Lung microvascular endothelial cell (primary cell): Measurements from ENCODE around the gene PLCXD3. TPM values are rescaled to one million over a fixed set of nuclear protein-coding genes. Genes with fewer than 3 reads are reported as not detected.

Source experiments
- DNase-seq, 2 donors: peaks; one replicate each; pipeline versions ENCODE4 v3.0.0 to v3.0.0-alpha.2; 2010; ENCODE audit warnings: low read depth in 2 of 2
- total RNA-seq: library from RNA; depleted of rRNA; stranded (reverse); fragments of >200 nt; gene quantifications from 2 replicates; pipeline ENCODE4 v1.2.1, GENCODE V29; 2014

The PLCXD3 gene
- 0.20 and 0.44 TPM in 2 replicates for total RNA-seq

GRCh38 chr5:41510176-41510831 is at the start of gene PLCXD3:
Gene PLCXD3 (minus strand): TSS chr5:41510601. CDS start chr5:41510526, 75 bp downstream.
- peak in 1 of 2 donors; percentile 43 for DNase-seq

GRCh38 chr5:41559184-41559583 is 48.8 kb upstream of the PLCXD3 start:
- no peak for DNase-seq

- DNase-seq = no peak
Observed at GRCh38 chr5:41558295-41558694, 47.9 kb upstream of the PLCXD3 start.

- DNase-seq = no peak
Observed at GRCh38 chr5:41547991-41548390, 37.6 kb upstream of the PLCXD3 start.

- DNase-seq = no peak
Observed at GRCh38 chr5:41542183-41542582, 31.8 kb upstream of the PLCXD3 start.

GRCh38 chr5:41539454-41539853 is 29.1 kb upstream of the PLCXD3 start:
- no peak for DNase-seq

GRCh38 chr5:41537581-41537980 is 27.2 kb upstream of the PLCXD3 start:
- no peak for DNase-seq

- DNase-seq = no peak
Observed at GRCh38 chr5:41532485-41532884, 22.1 kb upstream of the PLCXD3 start.

- DNase-seq = peak in 1 of 2 donors; percentile 94
Observed at GRCh38 chr5:41527201-41527779, 16.9 kb upstream of the PLCXD3 start.

- no peak for DNase-seq
Observed at GRCh38 chr5:41526699-41527098, 16.3 kb upstream of the PLCXD3 start.

GRCh38 chr5:41524174-41524573 is 13.8 kb upstream of the PLCXD3 start:
- DNase-seq = peak; percentile 2 to 9

GRCh38 chr5:41522193-41522786 is 11.9 kb upstream of the PLCXD3 start:
- no peak for DNase-seq

- DNase-seq = peak; percentile 9 to 32
Observed at GRCh38 chr5:41519801-41520200, 9.4 kb upstream of the PLCXD3 start.

GRCh38 chr5:41517909-41518308 is 7.5 kb upstream of the PLCXD3 start:
- DNase-seq = peak; percentile 17 to 39

- DNase-seq = no peak
Observed at GRCh38 chr5:41511241-41511640, 840 bp upstream of the PLCXD3 start.

- DNase-seq = peak in 1 of 2 donors; percentile 22
Observed at GRCh38 chr5:41509399-41510175, 814 bp downstream of the PLCXD3 start.

- DNase-seq = peak in 1 of 2 donors; percentile 28
Observed at GRCh38 chr5:41508696-41509398, 1.6 kb downstream of the PLCXD3 start.

- peak in 1 of 2 donors; percentile 57 for DNase-seq
Observed at GRCh38 chr5:41508186-41508585, 2.2 kb downstream of the PLCXD3 start.

GRCh38 chr5:41507501-41507900 is 2.9 kb downstream of the PLCXD3 start:
- no peak for DNase-seq

- no peak for DNase-seq
Observed at GRCh38 chr5:41503860-41504259, 6.5 kb downstream of the PLCXD3 start.

- peak in 1 of 2 donors; percentile 63 for DNase-seq
Observed at GRCh38 chr5:41503310-41503709, 7.1 kb downstream of the PLCXD3 start.
